Measurements from ENCODE around the gene MYCBP2. TPM values are rescaled to one million over a fixed set of nuclear protein-coding genes. Genes with fewer than 3 reads are reported as not detected.
"Not testable (repeated sequence)": the region's sequence is repeated elsewhere in the genome, so short reads cannot be mapped to it uniquely, and the experiment has no call there.

Gene MYCBP2
- total RNA-seq, 1 donor from 2014 or later: 198 TPM

DNA sequence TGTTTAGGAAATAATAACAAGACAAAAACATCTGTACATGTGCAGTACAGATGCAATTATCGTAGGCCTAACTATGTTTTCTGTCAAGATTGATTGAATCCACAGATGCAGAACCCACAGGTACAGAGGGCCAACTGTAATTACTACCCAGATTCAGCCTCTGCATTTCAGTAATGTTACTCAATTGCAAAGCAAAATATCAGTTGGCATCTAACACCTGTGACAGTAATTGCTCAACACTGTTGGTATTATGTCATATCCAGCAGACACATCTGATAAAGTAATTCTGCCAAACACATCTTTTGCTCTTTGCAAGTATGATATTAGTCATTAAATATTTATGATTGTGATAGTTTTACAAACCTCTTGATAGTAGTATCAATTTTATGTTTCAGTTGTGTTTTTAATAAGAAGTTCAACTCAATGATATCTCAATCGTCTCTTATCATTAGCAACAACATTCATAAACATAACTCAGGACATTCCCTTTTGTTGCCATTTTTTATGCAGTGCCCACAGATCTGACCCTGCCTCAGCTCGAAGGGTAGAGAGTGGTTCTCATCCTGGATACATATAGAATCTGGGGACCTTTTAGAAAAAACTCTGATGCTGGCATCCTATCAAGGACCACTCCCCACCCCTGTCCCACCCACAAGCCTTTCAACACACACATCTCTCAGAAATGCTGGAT, 104.7 kb downstream of the MYCBP2 start:
- no peak for FAIRE-seq
- no peak for DNase-seq (ENCODE audit: low spot score in 2 of 2)

- FAIRE-seq (no peak), DNase-seq (ENCODE audit: low spot score in 2 of 2) (no peak)
These were observed 107.5 kb downstream of the MYCBP2 start for GRCh38 chr13:77219401-77219800.

DNA sequence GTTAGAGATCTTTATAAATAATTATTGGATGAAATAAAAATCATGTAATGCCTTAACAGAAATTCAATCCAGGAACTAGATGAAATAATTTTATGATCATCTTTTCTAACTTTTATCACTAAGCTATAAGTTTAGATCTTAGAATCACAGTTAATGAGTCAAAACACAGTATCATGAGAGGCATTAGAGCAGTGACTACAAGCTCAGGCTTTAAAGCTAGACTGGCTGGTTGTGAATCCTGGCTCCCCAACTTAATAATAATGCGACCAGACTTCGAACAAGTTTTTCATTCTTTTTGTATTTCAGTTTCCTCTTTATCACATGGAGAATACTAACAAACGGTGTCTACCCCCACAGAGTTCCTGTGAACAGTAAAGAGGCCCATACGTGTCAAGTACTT, 108.6 kb downstream of the MYCBP2 start:
- FAIRE-seq (no peak), DNase-seq (ENCODE audit: low spot score in 2 of 2) (no peak)

- DNase-seq (ENCODE audit: low spot score in 2 of 2) (no peak), FAIRE-seq (no peak)
These were observed 111.4 kb downstream of the MYCBP2 start for GRCh38 chr13:77215543-77215942.

- DNase-seq (ENCODE audit: low spot score in 2 of 2): no peak
- no peak for FAIRE-seq
These were observed 113.2 kb downstream of the MYCBP2 start for GRCh38 chr13:77213644-77214043.

- no peak for DNase-seq (ENCODE audit: low spot score in 2 of 2)
- no peak for FAIRE-seq
These were observed 119.0 kb downstream of the MYCBP2 start for GRCh38 chr13:77207943-77208342.

GRCh38 chr13:77198995-77199394, 127.9 kb downstream of the MYCBP2 start:
- DNase-seq (ENCODE audit: low spot score in 2 of 2): not testable (repeated sequence)

GRCh38 chr13:77196052-77196618, 130.8 kb downstream of the MYCBP2 start:
- DNase-seq (ENCODE audit: low spot score in 2 of 2): no peak

More at GRCh38 chr13:77198995-77199394, 127.9 kb downstream of the MYCBP2 start:
- not testable (repeated sequence) for FAIRE-seq

DNA sequence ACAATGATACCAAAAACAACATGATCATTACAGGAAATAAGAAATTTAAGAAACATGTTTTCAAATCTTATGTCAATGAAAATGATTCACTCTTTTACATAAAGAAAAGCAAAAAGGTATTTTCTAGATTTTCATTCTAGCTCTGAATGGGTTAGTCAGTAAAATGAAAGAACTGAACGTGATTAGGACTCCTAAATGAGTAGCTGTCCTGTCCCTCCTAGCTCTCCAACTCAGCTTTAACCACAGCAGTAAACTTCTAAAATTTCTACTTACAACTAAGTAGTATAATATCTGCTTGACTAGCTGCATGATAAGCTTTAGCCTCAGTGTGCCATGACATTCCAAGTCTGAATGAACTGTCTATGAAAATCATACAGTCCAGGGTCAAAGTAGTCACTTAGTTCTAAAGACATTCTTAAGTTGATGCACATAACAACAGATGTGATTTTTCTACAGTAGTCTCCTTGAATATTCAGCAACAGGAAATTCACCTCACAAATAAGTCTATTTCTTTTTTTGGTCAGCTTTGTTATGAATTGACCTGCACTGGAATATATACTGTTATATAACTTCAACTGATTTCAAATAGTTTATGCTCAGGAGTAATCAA, 136.4 kb downstream of the MYCBP2 start:
- no peak for FAIRE-seq
- no peak for DNase-seq (ENCODE audit: low spot score in 2 of 2)

More at GRCh38 chr13:77196052-77196618, 130.8 kb downstream of the MYCBP2 start:
- no peak for FAIRE-seq

- no peak for DNase-seq (ENCODE audit: low spot score in 2 of 2)
- no peak for FAIRE-seq
These were observed 141.2 kb downstream of the MYCBP2 start for GRCh38 chr13:77185721-77186120.

DNA sequence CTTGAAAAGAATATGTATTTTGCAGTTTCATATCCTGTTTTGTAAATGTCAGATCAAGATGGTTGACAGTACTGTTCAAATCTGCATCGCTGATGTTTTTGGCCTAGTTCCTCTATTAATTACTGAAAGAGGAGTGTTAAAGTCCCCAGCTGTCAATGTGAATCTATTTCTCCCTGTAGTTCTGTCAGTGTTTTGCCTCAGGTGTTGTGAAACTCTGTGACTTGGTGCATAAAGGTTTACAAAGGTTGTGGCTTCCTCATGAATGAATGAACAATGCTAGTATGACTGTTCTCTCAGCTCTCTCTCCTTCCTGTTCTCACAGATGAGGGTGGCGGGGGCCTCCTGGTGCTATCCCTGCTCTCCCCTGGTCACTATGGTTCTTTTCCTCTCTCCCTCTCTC, 142.4 kb downstream of the MYCBP2 start:
- FAIRE-seq (no peak), DNase-seq (ENCODE audit: low spot score in 2 of 2) (no peak)

DNA sequence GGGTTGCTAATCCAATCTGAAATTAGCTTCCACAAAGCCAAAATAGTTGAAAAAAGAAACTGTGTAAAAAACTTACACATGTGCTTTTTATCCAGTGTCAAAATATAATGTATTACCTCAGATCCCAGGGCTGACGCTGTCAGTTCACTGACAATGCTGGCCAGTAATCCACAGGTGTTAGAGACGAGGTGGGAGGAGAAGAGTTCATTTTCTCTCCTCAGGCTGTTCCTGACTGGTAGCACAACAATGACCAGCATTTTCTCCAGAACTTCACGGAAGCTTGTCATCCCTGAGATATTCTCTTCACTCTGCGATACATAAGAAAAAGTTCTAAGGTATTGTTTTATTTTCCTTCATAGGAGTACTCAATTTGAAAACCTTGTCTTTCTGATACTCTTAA, 146.9 kb downstream of the MYCBP2 start:
- FAIRE-seq (no peak), DNase-seq (ENCODE audit: low spot score in 2 of 2) (no peak)

DNA sequence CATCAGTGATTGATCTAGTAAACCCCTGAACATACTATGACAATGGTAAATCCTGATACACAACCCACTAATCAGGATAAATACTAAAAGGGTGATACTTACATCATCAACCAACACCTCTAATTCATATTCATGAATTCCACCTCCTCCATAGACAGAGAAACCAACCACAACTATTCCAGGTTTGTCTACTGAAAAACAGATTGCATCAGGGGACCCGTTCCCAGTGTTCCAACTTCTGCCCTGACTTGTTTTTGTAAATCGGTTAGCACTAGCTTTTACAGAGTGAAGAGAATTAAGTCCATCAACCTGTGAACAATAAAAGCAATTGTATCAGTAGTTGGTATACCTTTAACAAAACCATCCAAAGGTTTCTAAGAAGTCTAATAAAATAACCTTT, 149.2 kb downstream of the MYCBP2 start:
- DNase-seq (ENCODE audit: low spot score in 2 of 2) (no peak), FAIRE-seq (no peak)

- DNase-seq (ENCODE audit: low spot score in 2 of 2) (no peak), FAIRE-seq (peak; percentile 45)
These were observed 150.5 kb downstream of the MYCBP2 start for GRCh38 chr13:77176350-77176749.

GRCh38 chr13:77172650-77173049, 154.2 kb downstream of the MYCBP2 start:
- FAIRE-seq: no peak
- DNase-seq (ENCODE audit: low spot score in 2 of 2): no peak

DNA sequence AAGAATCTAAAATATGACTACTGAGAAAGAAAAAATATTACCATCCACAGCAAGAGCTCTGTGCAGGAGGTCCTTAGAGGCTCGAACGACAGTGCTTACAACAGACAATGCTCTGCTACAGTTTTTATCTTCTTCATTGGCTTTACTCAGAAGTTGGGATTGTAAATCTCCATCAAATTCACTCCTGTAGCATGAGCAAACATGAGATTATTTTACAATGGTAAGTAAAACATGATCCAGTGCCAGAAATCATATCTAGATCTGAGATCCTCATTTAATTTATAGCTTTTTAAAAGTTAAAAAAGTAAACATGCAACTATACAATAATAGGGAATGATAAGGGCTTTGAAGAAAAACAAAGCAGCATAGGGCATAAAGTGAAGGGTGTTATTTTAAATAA, 155.4 kb downstream of the MYCBP2 start:
- FAIRE-seq (no peak), DNase-seq (ENCODE audit: low spot score in 2 of 2) (no peak)

- DNase-seq (ENCODE audit: low spot score in 2 of 2) (no peak), FAIRE-seq (no peak)
These were observed 158.7 kb downstream of the MYCBP2 start for GRCh38 chr13:77168237-77168636.

DNA sequence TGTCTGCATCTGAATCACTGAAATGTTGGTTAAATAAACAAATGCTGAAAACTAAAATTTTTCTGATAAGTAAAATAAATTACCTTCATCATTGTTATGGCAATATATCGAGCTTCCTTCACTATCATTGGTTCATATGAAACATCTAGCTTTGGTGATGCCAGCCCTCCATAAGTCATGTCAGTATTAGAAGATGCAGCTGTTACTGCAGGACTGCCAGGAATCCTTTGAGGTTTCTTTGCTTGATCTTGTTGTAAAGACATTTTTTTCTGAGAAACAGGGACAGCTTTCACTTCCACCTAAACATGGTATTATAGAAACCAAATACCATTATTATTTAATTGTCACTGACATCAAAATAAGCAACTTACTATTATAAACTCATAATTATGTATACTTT, 176.2 kb downstream of the MYCBP2 start:
- no peak for DNase-seq (ENCODE audit: low spot score in 2 of 2)
- no peak for FAIRE-seq

DNA sequence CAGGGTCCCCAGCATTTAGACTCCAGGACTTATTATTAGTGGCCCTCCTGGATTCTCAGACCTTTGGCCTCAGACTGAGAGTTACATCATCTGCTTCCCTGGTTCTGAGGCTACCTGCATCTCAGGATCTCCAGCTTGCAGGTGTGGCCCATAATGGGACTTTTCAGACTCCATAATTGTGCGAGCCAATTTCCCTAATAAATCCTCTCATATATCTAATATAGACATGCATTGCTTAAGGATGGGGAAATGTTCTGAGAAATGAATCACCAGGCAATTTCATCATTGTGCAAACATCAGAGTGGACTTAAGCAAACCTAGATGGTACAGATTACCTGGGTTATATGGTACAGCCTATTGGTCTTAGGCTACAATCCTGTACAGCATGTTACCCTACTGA, 183.5 kb downstream of the MYCBP2 start:
- DNase-seq (ENCODE audit: low spot score in 2 of 2) (no peak), FAIRE-seq (no peak)

- FAIRE-seq: no peak
- DNase-seq (ENCODE audit: low spot score in 2 of 2): no peak
These were observed 187.6 kb downstream of the MYCBP2 start for GRCh38 chr13:77139306-77139705.

GRCh38 chr13:77138813-77139212, 188.1 kb downstream of the MYCBP2 start:
- DNase-seq (ENCODE audit: low spot score in 2 of 2) (no peak), FAIRE-seq (no peak)

- DNase-seq (ENCODE audit: low spot score in 2 of 2) (no peak), FAIRE-seq (no peak)
These were observed 189.9 kb downstream of the MYCBP2 start for GRCh38 chr13:77136902-77137420.

Measured in frontal cortex (tissue), 4 donors.